GM06990 (cell line): ENCODE data around the gene MAP7.
A peak's percentile ranks its signal among the peaks of the same experiment; 100 is the strongest.

Source experiments
- DNase-seq: peaks from one replicate; pipeline ENCODE4 v3.0.0-alpha.2; 2011; ENCODE audit not compliant: insufficient read length; ENCODE audit errors: extremely low read depth
- H3K27me3 ChIP-seq: replicated peaks from 2 replicates; pipeline ENCODE4 v1.6.0; 2011; ENCODE audit warnings: low read length; ENCODE audit not compliant: control insufficient read depth, insufficient read depth
- H3K36me3 ChIP-seq: 2 replicates; pipeline ENCODE4 v1.5.1; 2011; ENCODE audit warnings: low read length; ENCODE audit not compliant: control insufficient read depth, insufficient read depth
- H3K4me3 ChIP-seq: replicated peaks from 2 replicates; pipeline ENCODE4 v1.5.1; 2011; ENCODE audit warnings: low read depth, mild to moderate bottlenecking, control low read depth, low read length
- CTCF ChIP-seq: IDR thresholded peaks from 2 replicates; pipeline ENCODE4 v1.5.1; 2011; ENCODE audit warnings: low read length, control low read depth, mild to moderate bottlenecking, inconsistent platforms; ENCODE audit not compliant: insufficient read depth, poor library complexity, severe bottlenecking

The MAP7 gene

GRCh38 chr6:136550330-136551071 lies at the start of gene MAP7:
Gene MAP7, minus strand, starts transcription at chr6:136550422. Its CDS starts 14 bp downstream, at chr6:136550408.
- Histone ChIP-seq H3K4me3 (peak within 1 kb of the TSS; percentile 61), H3K27me3 (no peaks in the 10 kb centered on the region; the same call in 1 of the 2 replicates), H3K36me3 (no peaks in the 10 kb centered on the region; the same call in 1 of the 2 replicates)
- DNase-seq: peak; percentile 61
- peak; percentile 39 for TF ChIP-seq CTCF

GRCh38 chr6:136599329-136600011 lies 49.2 kb upstream of the MAP7 start:
- Histone ChIP-seq H3K4me3 (no peak overlapping the region), H3K36me3 (peaks cover 23% of the 10 kb centered on the region), H3K27me3 (no peaks in the 10 kb centered on the region)
- DNase-seq: no peak
- no peak for TF ChIP-seq CTCF

GRCh38 chr6:136598048-136598447 lies 47.8 kb upstream of the MAP7 start:
- Histone ChIP-seq H3K27me3 (no peaks in the 10 kb centered on the region), H3K4me3 (no peak overlapping the region), H3K36me3 (peaks cover 16% of the 10 kb centered on the region)
- no peak for DNase-seq
- no peak for TF ChIP-seq CTCF

DNA sequence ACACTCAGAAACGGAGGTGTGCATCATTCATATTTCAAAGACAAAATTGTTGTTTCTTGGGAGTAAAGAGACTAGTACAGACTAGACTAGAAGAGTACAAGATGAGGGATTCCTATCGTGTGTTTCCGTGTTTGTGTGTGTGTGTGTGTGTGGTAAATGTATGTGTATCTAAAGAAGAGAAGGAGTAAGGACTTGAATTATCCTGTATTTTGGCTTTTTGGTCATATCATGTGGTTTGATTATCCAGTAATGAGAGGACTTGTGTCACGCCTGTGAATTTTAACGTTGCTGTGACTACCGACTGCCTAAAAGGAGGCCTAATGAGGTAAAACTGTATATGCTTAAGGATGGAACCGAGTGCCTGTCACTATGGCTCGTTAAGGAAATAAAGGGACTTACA lies 44.4 kb upstream of the MAP7 start:
- Histone ChIP-seq H3K4me3 (peak overlapping the region; percentile 31; the same call in 1 of the 2 replicates), H3K27me3 (no peaks in the 10 kb centered on the region), H3K36me3 (peaks cover 22% of the 10 kb centered on the region)
- no peak for DNase-seq
- TF ChIP-seq CTCF: no peak

GRCh38 chr6:136593748-136594490 lies 43.7 kb upstream of the MAP7 start:
- Histone ChIP-seq H3K4me3 (peak overlapping the region; percentile 31), H3K27me3 (no peaks in the 10 kb centered on the region), H3K36me3 (peaks cover 28% of the 10 kb centered on the region)
- TF ChIP-seq CTCF: no peak
- DNase-seq: peak; percentile 78
